HEK293T (cell line): ENCODE measurements around the gene SETBP1.

Source experiments
- CTCF ChIA-PET: fragments of 350-600 bp; formaldehyde crosslinking; extraction: SDS; loops from one replicate; lab custom pipeline; 2021; ENCODE audit warnings: antibody characterized with exemption, inconsistent platforms; lab: Yijun Ruan, JAX
- POLR2A ChIA-PET: fragments of 350-600 bp; formaldehyde crosslinking; extraction: SDS; loops from one replicate; lab custom pipeline; 2020; ENCODE audit warnings: antibody characterized with exemption, inconsistent platforms; lab: Yijun Ruan, JAX
- DNase-seq: peaks from one replicate; pipeline ENCODE4 v3.0.0; 2012; ENCODE audit warnings: mixed read lengths; ENCODE audit errors: extremely low spot score
- ARNT ChIP-seq: fragments of 450-650 bp; IDR thresholded peaks from 2 replicates; pipeline ENCODE4 v1.6.1; 2017; ENCODE audit warnings: mild to moderate bottlenecking
- BHLHE40 ChIP-seq: fragments of 450-650 bp; IDR thresholded peaks from 2 replicates; pipeline ENCODE4 v1.6.1; 2016; ENCODE audit warnings: mild to moderate bottlenecking, moderate library complexity, borderline replicate concordance
- CTBP1 ChIP-seq: fragments of 450-650 bp; IDR thresholded peaks from 2 replicates; pipeline ENCODE4 v1.6.1; 2016; ENCODE audit warnings: borderline replicate concordance
- ELF4 ChIP-seq: fragments of 450-650 bp; IDR thresholded peaks from 2 replicates; pipeline ENCODE4 v1.6.1; 2017; ENCODE audit warnings: antibody characterized with exemption
- FOXA1 ChIP-seq: fragments of 450-650 bp; IDR thresholded peaks from 2 replicates; pipeline ENCODE4 v1.6.1; 2016; ENCODE audit warnings: mild to moderate bottlenecking
- FOXK2 ChIP-seq: fragments of 450-650 bp; IDR thresholded peaks from 2 replicates; pipeline ENCODE4 v1.6.1; 2016; ENCODE audit warnings: mild to moderate bottlenecking
- FOXM1 ChIP-seq: fragments of 450-650 bp; IDR thresholded peaks from 2 replicates; pipeline ENCODE4 v1.6.1; 2017; ENCODE audit warnings: mild to moderate bottlenecking, borderline replicate concordance
- HDGF ChIP-seq: fragments of 450-650 bp; IDR thresholded peaks from 2 replicates; pipeline ENCODE4 v1.6.1; 2017; ENCODE audit warnings: antibody characterized with exemption, borderline replicate concordance
- L3MBTL2 ChIP-seq: fragments of 450-650 bp; conservative IDR thresholded peaks from 2 replicates; pipeline ENCODE4 v1.6.1; 2016; ENCODE audit warnings: mild to moderate bottlenecking
- LEF1 ChIP-seq: fragments of 450-650 bp; IDR thresholded peaks from 2 replicates; pipeline ENCODE4 v1.6.1; 2017; ENCODE audit warnings: mild to moderate bottlenecking, borderline replicate concordance
- NFRKB ChIP-seq: fragments of 450-650 bp; IDR thresholded peaks from 2 replicates; pipeline ENCODE4 v1.6.1; 2016; ENCODE audit warnings: mild to moderate bottlenecking, moderate library complexity
- PKNOX1 ChIP-seq: fragments of 450-650 bp; IDR thresholded peaks from 2 replicates; pipeline ENCODE4 v1.6.1; 2016
- SP1 ChIP-seq: fragments of 450-650 bp; IDR thresholded peaks from 2 replicates; pipeline ENCODE4 v1.6.1; 2017
- SUZ12 ChIP-seq: fragments of 450-650 bp; IDR thresholded peaks from 2 replicates; pipeline ENCODE4 v1.6.1; 2016; ENCODE audit warnings: mild to moderate bottlenecking
- TARDBP ChIP-seq: fragments of 450-650 bp; IDR thresholded peaks from 2 replicates; pipeline ENCODE4 v1.6.1; 2016
- ZNF384 ChIP-seq: fragments of 450-650 bp; IDR thresholded peaks from 2 replicates; pipeline ENCODE4 v1.6.1; 2016

The SETBP1 gene

GRCh38 chr18:44880170-44880569, 199.5 kb downstream of the SETBP1 start:
- DNase-seq = no peak
- POLR2A ChIA-PET = no interaction called here
- TF ChIP-seq PKNOX1 (no peak), SP1 (no peak), FOXM1 (no peak), CTBP1 (no peak), BHLHE40 (no peak), LEF1 (no peak), FOXA1 (no peak), HDGF (no peak), L3MBTL2 (no peak), SUZ12 (no peak), ELF4 (no peak)
- CTCF ChIA-PET = no interaction called here

- CTCF ChIA-PET = no interaction called here
Measured at GRCh38 chr18:44881461-44882162, 200.9 kb downstream of the SETBP1 start.

GRCh38 chr18:44882163-44882868, 201.6 kb downstream of the SETBP1 start:
- no peak for DNase-seq
- POLR2A ChIA-PET = interaction anchor here (0.9 kb wide), 1 partner anchor 12 kb away, joined by 3 read pairs; no protein-coding TSS in a partner anchor
- TF ChIP-seq CTBP1 (no peak), TARDBP (no peak), SUZ12 (no peak), L3MBTL2 (no peak), ZNF384 (no peak), NFRKB (no peak), LEF1 (no peak)
- CTCF ChIA-PET = no interaction called here

More at GRCh38 chr18:44881461-44882162, 200.9 kb downstream of the SETBP1 start:
- no peak for DNase-seq
- TF ChIP-seq PKNOX1 (no peak), FOXM1 (no peak), ELF4 (no peak), SUZ12 (no peak), ARNT (no peak)
- POLR2A ChIA-PET = no interaction called here

GRCh38 chr18:44883671-44884070, 203.0 kb downstream of the SETBP1 start:
- DNase-seq = no peak
- ChIA-PET POLR2A (no interaction called here), CTCF (no interaction called here)
- TF ChIP-seq ARNT = no peak
- TF ChIP-seq NFRKB = no peak
- TF ChIP-seq TARDBP = no peak
- no peak for TF ChIP-seq L3MBTL2
- TF ChIP-seq ELF4 = no peak
- TF ChIP-seq FOXK2 = no peak
- no peak for TF ChIP-seq SP1
- no peak for TF ChIP-seq ZNF384
- TF ChIP-seq LEF1 = no peak
- no peak for TF ChIP-seq FOXM1
- TF ChIP-seq PKNOX1 = no peak
- TF ChIP-seq FOXA1 = no peak

GRCh38 chr18:44884431-44884830, 203.7 kb downstream of the SETBP1 start:
- ChIA-PET POLR2A (no interaction called here), CTCF (no interaction called here)
- DNase-seq = no peak

More at GRCh38 chr18:44884431-44884830, 203.7 kb downstream of the SETBP1 start:
- TF ChIP-seq LEF1 (no peak), TARDBP (no peak), FOXA1 (no peak), CTBP1 (no peak), FOXK2 (no peak), NFRKB (no peak), HDGF (no peak), FOXM1 (no peak), PKNOX1 (no peak), SP1 (no peak), ZNF384 (no peak), BHLHE40 (no peak), ELF4 (no peak), L3MBTL2 (no peak), SUZ12 (no peak)
